GM12878 (cell line): ENCODE results near the gene NRP1. TPM values are rescaled to one million over a fixed set of nuclear protein-coding genes. Genes with fewer than 3 reads are reported as not detected.

Experiments
- ATAC-seq: fragments of 200-7000 bp; cut with Tn5 transposase; 3 replicates; pipeline ENCODE4 v1.9.1; 2020; ENCODE audit warnings: mild to moderate bottlenecking, moderate library complexity
- BruUV-seq: library from RNA; stranded (reverse); fragments of 400-500 nt; replicated peaks from 2 replicates; lab custom pipeline; 2021; lab: Mats Ljungman, UMichigan
- CTCF ChIA-PET: fragments of 300-600 bp; sonication (Branson Sonifier 250); formaldehyde crosslinking; extraction: SDS; loops from one replicate; lab custom pipeline; 2021; ENCODE audit warnings: inconsistent platforms; lab: Yijun Ruan, JAX
- POLR2A ChIA-PET: fragments of 350-600 bp; formaldehyde crosslinking; extraction: SDS; loops from one replicate; lab custom pipeline; 2021; ENCODE audit warnings: inconsistent platforms; lab: Charles Lee
- RAD21 ChIA-PET: fragments of 300-600 bp; sonication (Branson Sonifier 250); formaldehyde crosslinking; loops from one replicate; lab custom pipeline; 2023; ENCODE audit warnings: antibody characterized with exemption; ENCODE audit not compliant: unreplicated experiment; lab: Charles Lee
- SMC1A ChIA-PET: fragments of 300-600 bp; sonication (Branson Sonifier 250); formaldehyde crosslinking; loops from one replicate; lab custom pipeline; 2023; ENCODE audit not compliant: unreplicated experiment, uncharacterized antibody; lab: Charles Lee
- DNase-seq: peaks from one replicate; pipeline ENCODE4 v3.0.0-alpha.2; 2011; ENCODE audit warnings: low read depth, low spot score
- FAIRE-seq: peaks from 3 replicates; lab custom pipeline; 2011; peaks lifted over from hg19 to GRCh38; lab: Jason Lieb, UNC
- H2AFZ ChIP-seq: 2 replicates; pipeline ENCODE4 v1.6.0; 2011; ENCODE audit warnings: low read depth, low read length, control low read depth; ENCODE audit not compliant: control insufficient read depth
- H3K27ac ChIP-seq: 2 replicates; pipeline ENCODE4 v1.5.1; 2011; ENCODE audit warnings: control low read depth; ENCODE audit not compliant: control insufficient read depth, insufficient read depth
- H3K27me3 ChIP-seq, 2 experiments: replicated peaks in 1 of 2; 2 replicates each; pipeline versions ENCODE4 v1.6.0 to v1.6.1; 2011; ENCODE audit warnings: low read length in 1 of 2; ENCODE audit not compliant: control insufficient read depth in 2 of 2, insufficient read depth in 2 of 2
- H3K36me3 ChIP-seq, 2 experiments: 2 replicates each; pipeline ENCODE4 v1.5.1; 2011; ENCODE audit warnings: low read length in 1 of 2; ENCODE audit not compliant: control insufficient read depth in 2 of 2, insufficient read depth in 2 of 2
- H3K4me1 ChIP-seq: 2 replicates; pipeline ENCODE4 v1.6.1; 2011; ENCODE audit warnings: mild to moderate bottlenecking, low read length, moderate library complexity, mixed read lengths; ENCODE audit not compliant: control insufficient read depth, insufficient read depth
- H3K4me2 ChIP-seq: 2 replicates; pipeline ENCODE4 v1.6.0; 2011; ENCODE audit warnings: control low read depth; ENCODE audit not compliant: control insufficient read depth, insufficient read depth
- H3K4me3 ChIP-seq: fragments of 200-600 bp; sonication (generic); 2 replicates; pipeline ENCODE4 v1.5.1; 2016
- H3K79me2 ChIP-seq: 2 replicates; pipeline ENCODE4 v1.6.0; 2011; ENCODE audit warnings: low read length; ENCODE audit not compliant: control insufficient read depth, insufficient read depth
- H3K9ac ChIP-seq: 2 replicates; pipeline ENCODE4 v1.8.0; 2011; ENCODE audit warnings: low read length, control low read depth, mixed read lengths; ENCODE audit not compliant: control insufficient read depth, insufficient read depth
- H3K9me3 ChIP-seq: replicated peaks from 3 replicates; pipeline ENCODE4 v1.5.1; 2011; ENCODE audit warnings: mild to moderate bottlenecking, low read length; ENCODE audit not compliant: control insufficient read depth, insufficient read depth
- H4K20me1 ChIP-seq: 2 replicates; pipeline ENCODE4 v1.6.0; 2011; ENCODE audit not compliant: control insufficient read depth, insufficient read depth
- SUPT20H ChIP-seq: IDR thresholded peaks from 2 replicates; pipeline ENCODE4 v1.6.1; 2011; ENCODE audit warnings: low read depth, mild to moderate bottlenecking, low read length, moderate library complexity, borderline replicate concordance; ENCODE audit not compliant: control insufficient read depth
- SUZ12 ChIP-seq: fragments of 200-600 bp; sonication (generic); IDR thresholded peaks from one replicate; pipeline ENCODE4 v1.6.1; 2018; ENCODE audit warnings: antibody characterized with exemption, mild to moderate bottlenecking; ENCODE audit not compliant: unreplicated experiment
- WGBS: methylation state at CpG from one replicate; pipeline ENCODE4 v1.1.6; 2016; ENCODE audit warnings: low lambda C conversion rate; ENCODE audit not compliant: insufficient replicate concordance, insufficient coverage; ENCODE audit errors: missing lambda C conversion rate; 5-methylcytosine and 5-hydroxymethylcytosine counted together
- in situ Hi-C: fragments of 300-500 bp; cut with MboI; formaldehyde crosslinking; loops from 9 replicates; pipeline ENCODE4 v1.14.3; 2018; ENCODE audit warnings: mixed read lengths
- intact Hi-C: fragments of 100-400 bp; cut with micrococcal nuclease; formaldehyde crosslinking; loops from one replicate; pipeline ENCODE4 v1.14.2; 2022; ENCODE audit not compliant: unreplicated experiment
- polyA plus RNA-seq, 11 experiments: library from polyadenylated mRNA; depleted of rRNA in 4 of 11; unstranded in 6 of 11; stranded (reverse) in 5 of 11; fragments of >200 nt; fragmentation: Nextera tagmentation in 4 of 11; fragmentation: Illumina TruSeq in 1 of 11; extraction: Ambion mirVana in 4 of 11; extraction: Trizol in 1 of 11; gene quantifications; 1 replicate in 1 of 11; 2 replicates in 10 of 11; pipeline versions ENCODE4 v1.2.1 to v1.2.3, GENCODE V29; 2011 to 2016; ENCODE audit warnings: inconsistent platforms in 2 of 11, missing spikeins in 2 of 11, low read depth in 1 of 11
- total RNA-seq, 4 experiments: library from RNA; depleted of rRNA in 3 of 4; stranded (reverse); fragments of >200 nt in 3 of 4; fragmentation: Illumina TruSeq in 1 of 4; extraction: Trizol in 1 of 4; gene quantifications; 2 replicates each; pipeline versions ENCODE4 v1.2.1 to v1.2.3, GENCODE V29; 2013 to 2021
- TF ChIP-seq, protein P1 (sequence below): IDR thresholded peaks from 2 replicates; pipeline ENCODE4 v1.6.1; 2011; ENCODE audit warnings: low read depth, mild to moderate bottlenecking, low read length, moderate library complexity, borderline replicate concordance; ENCODE audit errors: extremely low read depth
- TF ChIP-seq, protein P2 (sequence below): fragments of 150-350 bp; IDR thresholded peaks from 2 replicates; pipeline ENCODE4 v1.6.1; 2016; ENCODE audit warnings: low read depth, low read length
- TF ChIP-seq, protein P3 (sequence below): fragments of 450-650 bp; IDR thresholded peaks from 2 replicates; pipeline ENCODE4 v1.6.1; 2017; ENCODE audit warnings: mild to moderate bottlenecking, low read depth, inconsistent platforms; ENCODE audit not compliant: poor library complexity, severe bottlenecking

Gene NRP1
- total and polyA plus RNA-seq, 10 of the 15 experiments (the other 5 are each of a cell fraction or from before 2014, with no cell fraction given), result 0.11 to 12.1 (median 0.52) TPM

DNA sequence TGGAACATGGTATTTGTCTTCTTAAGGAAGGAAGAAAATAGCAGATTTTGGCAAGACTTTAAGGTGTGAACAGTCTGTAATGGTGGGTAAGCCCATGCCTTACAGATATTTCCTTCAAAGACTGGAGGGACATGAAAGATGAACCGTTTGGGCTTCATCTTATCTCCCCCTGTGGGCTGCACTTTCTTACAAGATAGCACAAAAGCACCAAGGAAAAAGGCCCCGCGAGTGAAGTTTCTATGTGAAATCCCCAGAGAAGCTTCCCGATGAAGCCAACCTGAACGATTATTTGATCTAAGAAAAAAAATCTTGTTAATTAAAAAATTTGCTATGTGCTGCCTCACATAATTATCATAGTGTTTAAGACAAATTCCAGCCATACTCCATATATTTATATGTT is 91.5 kb downstream of the NRP1 start:
- Histone ChIP-seq H2AFZ (no peak overlapping the region), H3K9me3 (no peaks in the 10 kb centered on the region), H3K9ac (no peak overlapping the region), H4K20me1 (no peaks in the 10 kb centered on the region), H3K27ac (no peak overlapping the region), H3K4me3 (no peak overlapping the region), H3K4me1 (no peaks in the 10 kb centered on the region; the same call in 1 of the 2 replicates), H3K36me3 (no peaks in the 10 kb centered on the region), H3K27me3 (no peaks in the 10 kb centered on the region), H3K4me2 (no peak overlapping the region), H3K79me2 (no peaks in the 10 kb centered on the region)
- ChIA-PET CTCF (interaction anchor here (0.6 to 1.1 kb wide), 3 partner anchors 17 to 144 kb away, joined by 3 to 4 read pairs (median 4); no protein-coding TSS in a partner anchor), SMC1A (interaction anchor here (0.8 kb wide), 1 partner anchor 9 kb away, joined by 3 read pairs; no protein-coding TSS in a partner anchor), RAD21 (no interaction called here), POLR2A (no interaction called here)
- DNase-seq, result no peak
- WGBS, result 69% methylated on average over 5 of the region's 5 CpGs
- in situ Hi-C loops (no loop called here), intact Hi-C loops (no loop called here)
- no peak for ATAC-seq
- FAIRE-seq, result no peak
- BruUV-seq, result no TSS peak
- TF ChIP-seq, protein P1, sequence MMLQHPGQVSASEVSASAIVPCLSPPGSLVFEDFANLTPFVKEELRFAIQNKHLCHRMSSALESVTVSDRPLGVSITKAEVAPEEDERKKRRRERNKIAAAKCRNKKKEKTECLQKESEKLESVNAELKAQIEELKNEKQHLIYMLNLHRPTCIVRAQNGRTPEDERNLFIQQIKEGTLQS, result no peak
- TF ChIP-seq SUZ12, result no peak
- TF ChIP-seq, protein P2, sequence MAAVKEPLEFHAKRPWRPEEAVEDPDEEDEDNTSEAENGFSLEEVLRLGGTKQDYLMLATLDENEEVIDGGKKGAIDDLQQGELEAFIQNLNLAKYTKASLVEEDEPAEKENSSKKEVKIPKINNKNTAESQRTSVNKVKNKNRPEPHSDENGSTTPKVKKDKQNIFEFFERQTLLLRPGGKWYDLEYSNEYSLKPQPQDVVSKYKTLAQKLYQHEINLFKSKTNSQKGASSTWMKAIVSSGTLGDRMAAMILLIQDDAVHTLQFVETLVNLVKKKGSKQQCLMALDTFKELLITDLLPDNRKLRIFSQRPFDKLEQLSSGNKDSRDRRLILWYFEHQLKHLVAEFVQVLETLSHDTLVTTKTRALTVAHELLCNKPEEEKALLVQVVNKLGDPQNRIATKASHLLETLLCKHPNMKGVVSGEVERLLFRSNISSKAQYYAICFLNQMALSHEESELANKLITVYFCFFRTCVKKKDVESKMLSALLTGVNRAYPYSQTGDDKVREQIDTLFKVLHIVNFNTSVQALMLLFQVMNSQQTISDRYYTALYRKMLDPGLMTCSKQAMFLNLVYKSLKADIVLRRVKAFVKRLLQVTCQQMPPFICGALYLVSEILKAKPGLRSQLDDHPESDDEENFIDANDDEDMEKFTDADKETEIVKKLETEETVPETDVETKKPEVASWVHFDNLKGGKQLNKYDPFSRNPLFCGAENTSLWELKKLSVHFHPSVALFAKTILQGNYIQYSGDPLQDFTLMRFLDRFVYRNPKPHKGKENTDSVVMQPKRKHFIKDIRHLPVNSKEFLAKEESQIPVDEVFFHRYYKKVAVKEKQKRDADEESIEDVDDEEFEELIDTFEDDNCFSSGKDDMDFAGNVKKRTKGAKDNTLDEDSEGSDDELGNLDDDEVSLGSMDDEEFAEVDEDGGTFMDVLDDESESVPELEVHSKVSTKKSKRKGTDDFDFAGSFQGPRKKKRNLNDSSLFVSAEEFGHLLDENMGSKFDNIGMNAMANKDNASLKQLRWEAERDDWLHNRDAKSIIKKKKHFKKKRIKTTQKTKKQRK, result no peak
- TF ChIP-seq, protein P3, sequence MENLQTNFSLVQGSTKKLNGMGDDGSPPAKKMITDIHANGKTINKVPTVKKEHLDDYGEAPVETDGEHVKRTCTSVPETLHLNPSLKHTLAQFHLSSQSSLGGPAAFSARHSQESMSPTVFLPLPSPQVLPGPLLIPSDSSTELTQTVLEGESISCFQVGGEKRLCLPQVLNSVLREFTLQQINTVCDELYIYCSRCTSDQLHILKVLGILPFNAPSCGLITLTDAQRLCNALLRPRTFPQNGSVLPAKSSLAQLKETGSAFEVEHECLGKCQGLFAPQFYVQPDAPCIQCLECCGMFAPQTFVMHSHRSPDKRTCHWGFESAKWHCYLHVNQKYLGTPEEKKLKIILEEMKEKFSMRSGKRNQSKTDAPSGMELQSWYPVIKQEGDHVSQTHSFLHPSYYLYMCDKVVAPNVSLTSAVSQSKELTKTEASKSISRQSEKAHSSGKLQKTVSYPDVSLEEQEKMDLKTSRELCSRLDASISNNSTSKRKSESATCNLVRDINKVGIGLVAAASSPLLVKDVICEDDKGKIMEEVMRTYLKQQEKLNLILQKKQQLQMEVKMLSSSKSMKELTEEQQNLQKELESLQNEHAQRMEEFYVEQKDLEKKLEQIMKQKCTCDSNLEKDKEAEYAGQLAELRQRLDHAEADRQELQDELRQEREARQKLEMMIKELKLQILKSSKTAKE, result no peak
- TF ChIP-seq SUPT20H, result no peak
